ENCODE results near the gene VSX2. TPM values are rescaled to one million over a fixed set of nuclear protein-coding genes. Genes with fewer than 3 reads are reported as not detected.

The VSX2 gene
- total and polyA plus RNA-seq, 2 of the 13 experiments (the other 11 are each of a cell fraction or from before 2014, with no cell fraction given) = 0.05 TPM; not detected in 1

GRCh38 chr14:74262076-74262475, 22.8 kb downstream of the VSX2 start (continued):
- no peak for TF ChIP-seq SSRP1 (CRISPR knock-in tag; IDR thresholded peaks at IDR 0.05)
- TF ChIP-seq SNAPC5 (CRISPR knock-in tag; IDR thresholded peaks at IDR 0.05; ENCODE audit: borderline replicate concordance) = no peak
- no peak for TF ChIP-seq ARNTL (CRISPR knock-in tag; IDR thresholded peaks at IDR 0.05)
- TF ChIP-seq BATF2 (CRISPR knock-in tag; IDR thresholded peaks at IDR 0.05) = no peak
- no peak for TF ChIP-seq ZNF253 (CRISPR knock-in tag; IDR thresholded peaks at IDR 0.05; ENCODE audit: borderline replicate concordance)
- no peak for TF ChIP-seq ZHX1 (CRISPR knock-in tag; IDR thresholded peaks at IDR 0.05; ENCODE audit: low read depth)
- TF ChIP-seq GLMP (CRISPR knock-in tag; IDR thresholded peaks at IDR 0.05; ENCODE audit: borderline replicate concordance) = no peak
- no peak for TF ChIP-seq TBX3 (IDR thresholded peaks at IDR 0.05; ENCODE audit: borderline replicate concordance)
- TF ChIP-seq MTF1 (CRISPR knock-in tag; IDR thresholded peaks at IDR 0.05) = no peak

Data from HepG2 (cell line).